A549 (cell line): Measurements from ENCODE around the gene SLIT1. TPM values are rescaled to one million over a fixed set of nuclear protein-coding genes. Genes with fewer than 3 reads are reported as not detected.

ENCODE experiments used
- ATAC-seq, 2 experiments: fragments of 200-7000 bp in 1 of 2; fragments of >200 bp in 1 of 2; cut with Nextera tagmentation in 1 of 2; cut with Tn5 transposase in 1 of 2; 3 replicates each; pipeline versions ENCODE4 v1.8.0 to v1.9.1; 2018 to 2020; ENCODE audit warnings: mild to moderate bottlenecking in 1 of 2, moderate library complexity in 1 of 2
- CTCF ChIA-PET: fragments of 300-600 bp; sonication (Branson Sonifier 250); formaldehyde crosslinking; extraction: SDS; loops from one replicate; lab custom pipeline; 2021; ENCODE audit warnings: antibody characterized with exemption, inconsistent platforms; lab: Yijun Ruan, JAX
- POLR2A ChIA-PET: fragments of 350-600 bp; formaldehyde crosslinking; extraction: SDS; loops from one replicate; lab custom pipeline; 2021; ENCODE audit warnings: antibody characterized with exemption, inconsistent platforms; lab: Yijun Ruan, JAX
- DNase-seq, 2 experiments: peaks; one replicate each; pipeline versions ENCODE4 v3.0.0 to v3.0.0-alpha.2; 2011 to 2016; ENCODE audit warnings: low read depth in 1 of 2, low spot score in 1 of 2
- FAIRE-seq: peaks from 2 replicates; lab custom pipeline; 2011; peaks lifted over from hg19 to GRCh38; lab: Jason Lieb, UNC
- H3K27ac ChIP-seq, 2 experiments: fragments of >200 bp; sonication (Bioruptor Twin); formaldehyde crosslinking; 3 replicates each; pipeline ENCODE4 v1.5.1; 2016 to 2017
- H3K4me1 ChIP-seq: fragments of >200 bp; sonication (Bioruptor Twin); formaldehyde crosslinking; 3 replicates; pipeline ENCODE4 v1.6.1; 2016
- H3K4me2 ChIP-seq: fragments of >200 bp; sonication (Bioruptor Twin); formaldehyde crosslinking; 3 replicates; pipeline ENCODE4 v1.6.1; 2016
- H3K4me3 ChIP-seq: fragments of >200 bp; sonication (Bioruptor Twin); formaldehyde crosslinking; 3 replicates; pipeline ENCODE4 v1.5.1; 2016
- H3K9me3 ChIP-seq: fragments of >200 bp; sonication (Bioruptor Twin); formaldehyde crosslinking; 3 replicates; pipeline ENCODE4 v1.6.1; 2016
- CBX2 ChIP-seq: fragments of 200-600 bp; sonication (generic); IDR thresholded peaks from 2 replicates; pipeline ENCODE4 v1.6.1; 2016; ENCODE audit warnings: low read depth, mild to moderate bottlenecking, borderline replicate concordance
- CBX8 ChIP-seq: fragments of 200-600 bp; sonication (generic); IDR thresholded peaks from 2 replicates; pipeline ENCODE4 v1.6.1; 2016
- CHD4 ChIP-seq: fragments of 200-600 bp; sonication (generic); IDR thresholded peaks from 2 replicates; pipeline ENCODE4 v1.6.1; 2016; ENCODE audit warnings: antibody characterized with exemption, mild to moderate bottlenecking, borderline replicate concordance
- EHF ChIP-seq: fragments of 250-450 bp; sonication (Bioruptor Pico); IDR thresholded peaks from 2 replicates; pipeline ENCODE4 v1.5.0; 2020; ENCODE audit warnings: mild to moderate bottlenecking
- EHMT2 ChIP-seq: fragments of 200-600 bp; sonication (generic); IDR thresholded peaks from 2 replicates; pipeline ENCODE4 v1.6.1; 2016; ENCODE audit warnings: antibody characterized with exemption, low read depth, mild to moderate bottlenecking, moderate library complexity
- ESRRA ChIP-seq: fragments of 150-350 bp; IDR thresholded peaks from 2 replicates; pipeline ENCODE4 v1.6.1; 2014; ENCODE audit warnings: mild to moderate bottlenecking, low read length, borderline replicate concordance
- FOSL2 ChIP-seq, 2 experiments: fragments of 450-650 bp in 1 of 2; fragments of >200 bp in 1 of 2; sonication (Bioruptor Twin) in 1 of 2; formaldehyde crosslinking; IDR thresholded peaks; 2 replicates each; pipeline versions ENCODE4 v1.5.0 to v1.6.1; 2016 to 2020; ENCODE audit warnings: mild to moderate bottlenecking in 1 of 2, moderate library complexity in 1 of 2
- GATA3 ChIP-seq: IDR thresholded peaks from 2 replicates; pipeline ENCODE4 v1.6.1; 2012; ENCODE audit warnings: borderline replicate concordance
- HEYL ChIP-seq: fragments of 250-450 bp; sonication (Bioruptor Pico); IDR thresholded peaks from 2 replicates; pipeline ENCODE4 v1.8.0; 2021; ENCODE audit warnings: mild to moderate bottlenecking, moderate library complexity
- HOXB5 ChIP-seq: fragments of 250-450 bp; sonication (Bioruptor Pico); IDR thresholded peaks from 2 replicates; pipeline ENCODE4 v1.5.0; 2020; ENCODE audit warnings: mild to moderate bottlenecking, moderate library complexity
- KDM5A ChIP-seq: fragments of 200-600 bp; sonication (generic); IDR thresholded peaks from 2 replicates; pipeline ENCODE4 v1.6.1; 2016; ENCODE audit warnings: antibody characterized with exemption, mild to moderate bottlenecking
- MAFK ChIP-seq: fragments of 450-650 bp; IDR thresholded peaks from 2 replicates; pipeline ENCODE4 v1.6.1; 2014; ENCODE audit not compliant: partially characterized antibody
- NPAS2 ChIP-seq: fragments of 250-450 bp; sonication (Bioruptor Pico); IDR thresholded peaks from 2 replicates; pipeline ENCODE4 v1.8.0; 2022; ENCODE audit warnings: mild to moderate bottlenecking, moderate library complexity, borderline replicate concordance
- PHF8 ChIP-seq: fragments of 200-600 bp; sonication (generic); IDR thresholded peaks from 2 replicates; pipeline ENCODE4 v1.6.1; 2016; ENCODE audit warnings: low read depth, mild to moderate bottlenecking, antibody characterized with exemption, moderate library complexity, borderline replicate concordance
- RCOR1 ChIP-seq: fragments of 150-350 bp; IDR thresholded peaks from 2 replicates; pipeline ENCODE4 v1.6.1; 2014; ENCODE audit warnings: antibody characterized with exemption, low read length, low read depth
- RNF2 ChIP-seq: fragments of 200-600 bp; sonication (generic); IDR thresholded peaks from 2 replicates; pipeline ENCODE4 v1.6.1; 2016; ENCODE audit warnings: low read depth, mild to moderate bottlenecking, antibody characterized with exemption, moderate library complexity, borderline replicate concordance
- TFCP2L1 ChIP-seq: fragments of 250-450 bp; sonication (Bioruptor Pico); IDR thresholded peaks from 2 replicates; pipeline ENCODE4 v1.5.0; 2021; ENCODE audit warnings: mild to moderate bottlenecking
- ZFP36 ChIP-seq: fragments of 450-650 bp; IDR thresholded peaks from 2 replicates; pipeline ENCODE4 v1.6.1; 2014; ENCODE audit warnings: borderline replicate concordance; ENCODE audit not compliant: partially characterized antibody
- ZNF302 ChIP-seq: fragments of 250-450 bp; sonication (Bioruptor Pico); IDR thresholded peaks from 2 replicates; pipeline ENCODE4 v1.9.0; 2021; ENCODE audit warnings: inconsistent platforms, mild to moderate bottlenecking, moderate library complexity
- ZSCAN20 ChIP-seq: fragments of 250-450 bp; sonication (Bioruptor Pico); IDR thresholded peaks from 2 replicates; pipeline ENCODE4 v1.8.0; 2022; ENCODE audit warnings: mild to moderate bottlenecking, moderate library complexity
- WGBS: methylation state at CpG from one replicate; pipeline ENCODE4 v1.1.6; 2017; ENCODE audit errors: missing lambda C conversion rate; 5-methylcytosine and 5-hydroxymethylcytosine counted together
- polyA plus RNA-seq, 4 experiments: library from polyadenylated mRNA; depleted of rRNA in 3 of 4; stranded (reverse); fragments of >200 nt; fragmentation: RNase III in 1 of 4; extraction: RNeasy Plus Mini Kit Qiagen cat#74134 plus additional on column Dnase treatment in 1 of 4; gene quantifications; 2 replicates in 3 of 4; 3 replicates in 1 of 4; pipeline ENCODE4 v1.2.3, GENCODE V29; 2011 to 2017
- TF ChIP-seq, protein P1 (sequence below): fragments of 200-600 bp; sonication (generic); IDR thresholded peaks from 2 replicates; pipeline ENCODE4 v1.6.1; 2016; ENCODE audit warnings: antibody characterized with exemption, mild to moderate bottlenecking, moderate library complexity
- TF ChIP-seq, protein P2 (sequence below): IDR thresholded peaks from 2 replicates; pipeline ENCODE4 v1.6.1; 2012; ENCODE audit warnings: low read depth, borderline replicate concordance
- TF ChIP-seq, protein P3 (sequence below): IDR thresholded peaks from 2 replicates; pipeline ENCODE4 v1.6.1; 2012

SLIT1 gene
- polyA plus RNA-seq, 2 of the 4 experiments (the other 2 are of a cell fraction) = 0.05 to 0.09 TPM

DNA sequence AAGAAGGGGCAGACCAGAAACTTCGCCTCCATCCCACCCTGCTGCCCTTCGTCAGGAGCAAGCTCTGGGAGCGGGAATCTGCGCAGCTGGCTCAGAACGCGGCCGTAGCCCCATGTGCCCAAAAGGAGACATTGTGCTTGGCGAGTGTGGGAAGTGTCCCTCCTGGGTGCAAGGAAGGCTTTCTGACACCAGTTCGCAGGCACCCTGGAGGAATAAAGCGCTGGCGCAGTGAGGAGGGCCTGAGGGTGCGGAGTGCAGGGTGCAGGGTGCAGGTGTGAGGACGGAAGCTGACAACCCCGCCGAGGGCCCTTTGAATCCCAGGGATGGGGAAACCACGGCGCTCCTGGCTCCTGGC, 811 bp downstream of the SLIT1 start (continued):
- TF ChIP-seq RCOR1 (no peak), EHMT2 (no peak)

DNA sequence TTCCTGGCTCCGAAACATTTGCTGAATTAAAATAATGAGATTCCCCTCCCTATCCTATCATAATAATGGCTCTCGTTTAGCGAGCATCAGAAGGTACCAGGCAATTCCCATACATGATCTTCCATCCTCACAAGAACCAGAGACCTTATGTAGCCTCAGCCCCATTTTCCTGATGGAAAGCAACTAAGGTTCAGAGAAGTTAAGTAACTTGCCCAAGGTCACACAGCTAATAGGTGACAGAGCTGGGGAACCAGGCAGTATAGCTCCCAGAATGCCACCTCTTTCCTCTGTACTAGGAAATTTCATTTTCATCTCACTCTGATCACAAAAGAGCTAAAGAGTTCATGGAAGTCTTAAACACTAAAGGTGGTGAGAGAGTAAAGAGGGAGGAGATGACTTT, 2.4 kb downstream of the SLIT1 start:
- ChIA-PET CTCF (interaction anchor here (0.7 to 9.3 kb wide), 7 partner anchors 9 to 146 kb away, joined by 3 to 96 read pairs (median 4); no protein-coding TSS in a partner anchor), POLR2A (no interaction called here)
- H3K9me3 ChIP-seq = no peaks in the 10 kb centered on the region
- no peak overlapping the region for H3K4me2 ChIP-seq
- FAIRE-seq (no peak), DNase-seq (no peak), ATAC-seq (no peak)
- H3K4me3 ChIP-seq = no peak overlapping the region
- no peak overlapping the region for H3K27ac ChIP-seq
- WGBS = 93% methylated on average over 3 of the region's 3 CpGs
- TF ChIP-seq ZFP36 (peak; percentile 8), EHMT2 (no peak)
- TF ChIP-seq, all 56 proteins: peak for 1
- H3K4me1 ChIP-seq = peaks cover 4% of the 10 kb centered on the region; the same call in 1 of the 3 replicates

DNA sequence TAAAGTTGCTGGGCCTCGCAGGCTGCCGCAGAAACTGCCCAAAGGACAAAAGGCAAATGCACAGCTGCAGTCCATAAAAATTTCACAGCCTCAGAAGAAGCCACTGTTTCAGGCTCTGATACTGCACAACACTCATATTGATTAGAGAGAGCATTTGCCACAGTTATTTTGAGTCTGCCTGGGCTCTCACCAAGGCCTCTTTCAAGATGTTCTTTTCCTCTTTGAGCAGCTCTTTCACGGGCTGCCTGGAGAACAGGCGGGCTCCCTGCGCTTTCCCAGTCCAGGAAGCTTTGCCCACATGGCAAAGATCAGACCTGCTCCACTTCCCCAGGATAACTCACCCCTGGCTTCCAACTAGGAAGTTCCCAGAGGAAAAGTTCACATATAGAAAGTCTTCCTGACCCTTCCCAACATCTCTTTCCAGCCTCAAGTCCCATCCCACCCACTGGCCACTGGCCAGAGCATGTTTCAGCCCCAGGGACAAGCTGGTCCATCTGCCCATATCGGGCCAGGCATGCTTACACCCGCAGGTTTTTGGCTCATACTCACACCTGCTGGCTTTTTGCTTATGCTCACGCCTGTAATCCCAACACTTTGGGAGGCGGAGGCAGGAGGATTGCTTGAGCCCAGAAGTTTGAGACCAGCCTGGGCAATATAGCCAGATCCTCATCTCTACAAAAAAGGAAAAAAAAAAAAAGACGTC, 3.3 kb downstream of the SLIT1 start:
- no peak overlapping the region for H3K27ac ChIP-seq
- H3K4me1 ChIP-seq = peaks cover 4% of the 10 kb centered on the region; the same call in 1 of the 3 replicates
- DNase-seq (no peak), FAIRE-seq (no peak), ATAC-seq (no peak)
- POLR2A ChIA-PET = no interaction called here
- no peak for TF ChIP-seq CBX8
- TF ChIP-seq, all 56 proteins: peak for 0
- no peaks in the 10 kb centered on the region for H3K9me3 ChIP-seq
- CTCF ChIA-PET = interaction anchor here (1.2 to 9.3 kb wide), 4 partner anchors 14 to 145 kb away, joined by 3 to 96 read pairs (median 6); no protein-coding TSS in a partner anchor
- no peak overlapping the region for H3K4me3 ChIP-seq
- 66% methylated on average over 10 of the region's 10 CpGs for WGBS
- H3K4me2 ChIP-seq = no peak overlapping the region

DNA sequence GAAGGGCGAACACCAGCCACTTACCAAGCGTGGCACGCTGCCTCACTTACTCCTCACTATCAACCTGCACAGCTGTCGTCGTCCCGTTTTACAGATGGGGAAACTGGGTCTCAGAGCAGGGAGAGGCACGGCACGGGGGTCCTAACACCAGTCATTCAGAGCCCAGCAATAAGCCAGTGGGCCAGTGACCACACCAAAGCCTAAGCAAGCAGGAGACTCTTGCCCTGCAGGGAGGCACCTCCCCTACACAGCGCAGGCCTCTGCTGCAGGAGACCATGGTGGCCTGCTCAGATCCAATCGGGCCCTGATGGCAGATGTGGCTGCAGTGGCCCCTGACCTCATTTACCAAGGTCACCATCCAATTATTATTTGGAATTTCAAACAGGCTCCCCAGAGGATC, 4.8 kb downstream of the SLIT1 start:
- Histone ChIP-seq H3K4me3 (no peak overlapping the region), H3K4me2 (no peak overlapping the region)
- ATAC-seq (no peak), FAIRE-seq (no peak), DNase-seq (no peak)
- WGBS = 62% methylated on average over 10 of the region's 10 CpGs
- ChIA-PET POLR2A (no interaction called here), CTCF (interaction anchor here (0.9 to 9.3 kb wide), 5 partner anchors 9 to 108 kb away, joined by 3 to 96 read pairs (median 8); no protein-coding TSS in a partner anchor)
- TF ChIP-seq ZNF302 (CRISPR knock-in tag) = no peak
- TF ChIP-seq KDM5A = no peak
- TF ChIP-seq EHF = no peak
- TF ChIP-seq ESRRA = no peak
- TF ChIP-seq CHD4 = no peak
- TF ChIP-seq HOXB5 (CRISPR knock-in tag) = no peak
- TF ChIP-seq, protein P1, sequence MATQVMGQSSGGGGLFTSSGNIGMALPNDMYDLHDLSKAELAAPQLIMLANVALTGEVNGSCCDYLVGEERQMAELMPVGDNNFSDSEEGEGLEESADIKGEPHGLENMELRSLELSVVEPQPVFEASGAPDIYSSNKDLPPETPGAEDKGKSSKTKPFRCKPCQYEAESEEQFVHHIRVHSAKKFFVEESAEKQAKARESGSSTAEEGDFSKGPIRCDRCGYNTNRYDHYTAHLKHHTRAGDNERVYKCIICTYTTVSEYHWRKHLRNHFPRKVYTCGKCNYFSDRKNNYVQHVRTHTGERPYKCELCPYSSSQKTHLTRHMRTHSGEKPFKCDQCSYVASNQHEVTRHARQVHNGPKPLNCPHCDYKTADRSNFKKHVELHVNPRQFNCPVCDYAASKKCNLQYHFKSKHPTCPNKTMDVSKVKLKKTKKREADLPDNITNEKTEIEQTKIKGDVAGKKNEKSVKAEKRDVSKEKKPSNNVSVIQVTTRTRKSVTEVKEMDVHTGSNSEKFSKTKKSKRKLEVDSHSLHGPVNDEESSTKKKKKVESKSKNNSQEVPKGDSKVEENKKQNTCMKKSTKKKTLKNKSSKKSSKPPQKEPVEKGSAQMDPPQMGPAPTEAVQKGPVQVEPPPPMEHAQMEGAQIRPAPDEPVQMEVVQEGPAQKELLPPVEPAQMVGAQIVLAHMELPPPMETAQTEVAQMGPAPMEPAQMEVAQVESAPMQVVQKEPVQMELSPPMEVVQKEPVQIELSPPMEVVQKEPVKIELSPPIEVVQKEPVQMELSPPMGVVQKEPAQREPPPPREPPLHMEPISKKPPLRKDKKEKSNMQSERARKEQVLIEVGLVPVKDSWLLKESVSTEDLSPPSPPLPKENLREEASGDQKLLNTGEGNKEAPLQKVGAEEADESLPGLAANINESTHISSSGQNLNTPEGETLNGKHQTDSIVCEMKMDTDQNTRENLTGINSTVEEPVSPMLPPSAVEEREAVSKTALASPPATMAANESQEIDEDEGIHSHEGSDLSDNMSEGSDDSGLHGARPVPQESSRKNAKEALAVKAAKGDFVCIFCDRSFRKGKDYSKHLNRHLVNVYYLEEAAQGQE = no peak
- no peak for TF ChIP-seq TFCP2L1 (CRISPR knock-in tag)
- no peak for TF ChIP-seq ZSCAN20 (CRISPR knock-in tag)
- TF ChIP-seq, protein P2, sequence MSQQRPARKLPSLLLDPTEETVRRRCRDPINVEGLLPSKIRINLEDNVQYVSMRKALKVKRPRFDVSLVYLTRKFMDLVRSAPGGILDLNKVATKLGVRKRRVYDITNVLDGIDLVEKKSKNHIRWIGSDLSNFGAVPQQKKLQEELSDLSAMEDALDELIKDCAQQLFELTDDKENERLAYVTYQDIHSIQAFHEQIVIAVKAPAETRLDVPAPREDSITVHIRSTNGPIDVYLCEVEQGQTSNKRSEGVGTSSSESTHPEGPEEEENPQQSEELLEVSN = no peak
- no peak for TF ChIP-seq FOSL2 (IDR thresholded peaks at IDR 0.05)
- no peak for TF ChIP-seq FOSL2 (CRISPR knock-in tag; IDR thresholded peaks at IDR 0.05)
- no peak for TF ChIP-seq CBX8
- TF ChIP-seq RNF2 = no peak
- TF ChIP-seq PHF8 = no peak
- TF ChIP-seq GATA3 = no peak
- TF ChIP-seq CBX2 = no peak
- TF ChIP-seq, protein P3, sequence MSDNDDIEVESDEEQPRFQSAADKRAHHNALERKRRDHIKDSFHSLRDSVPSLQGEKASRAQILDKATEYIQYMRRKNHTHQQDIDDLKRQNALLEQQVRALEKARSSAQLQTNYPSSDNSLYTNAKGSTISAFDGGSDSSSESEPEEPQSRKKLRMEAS = no peak
- no peak for TF ChIP-seq NPAS2 (CRISPR knock-in tag)
- no peak for TF ChIP-seq HEYL (CRISPR knock-in tag)
- no peak for TF ChIP-seq MAFK
- TF ChIP-seq, all 56 proteins: peak for 0
- peaks cover 4% of the 10 kb centered on the region; the same call in 1 of the 3 replicates for H3K4me1 ChIP-seq
- no peaks in the 10 kb centered on the region for H3K9me3 ChIP-seq
- no peak overlapping the region for H3K27ac ChIP-seq
